Fibroblast of mammary gland (primary cell): ENCODE results near the gene WSCD2.
"Not testable (repeated sequence)": the region's sequence is repeated elsewhere in the genome, so short reads cannot be mapped to it uniquely, and the experiment has no call there.

Experiments used
- DNase-seq: peaks from one replicate; pipeline ENCODE4 v3.0.0-alpha.2; 2010; ENCODE audit warnings: low read depth
- H3K4me3 ChIP-seq: 2 replicates; pipeline ENCODE4 v1.5.1; 2011; ENCODE audit warnings: low read depth, mild to moderate bottlenecking, low read length, moderate library complexity; ENCODE audit not compliant: control insufficient read depth
- TF ChIP-seq, protein P1 (sequence below): conservative IDR thresholded peaks from 2 replicates; pipeline ENCODE4 v1.5.1; 2011; ENCODE audit warnings: low read depth, low read length, inconsistent platforms; ENCODE audit not compliant: control insufficient read depth, insufficient read depth

Gene WSCD2

DNA sequence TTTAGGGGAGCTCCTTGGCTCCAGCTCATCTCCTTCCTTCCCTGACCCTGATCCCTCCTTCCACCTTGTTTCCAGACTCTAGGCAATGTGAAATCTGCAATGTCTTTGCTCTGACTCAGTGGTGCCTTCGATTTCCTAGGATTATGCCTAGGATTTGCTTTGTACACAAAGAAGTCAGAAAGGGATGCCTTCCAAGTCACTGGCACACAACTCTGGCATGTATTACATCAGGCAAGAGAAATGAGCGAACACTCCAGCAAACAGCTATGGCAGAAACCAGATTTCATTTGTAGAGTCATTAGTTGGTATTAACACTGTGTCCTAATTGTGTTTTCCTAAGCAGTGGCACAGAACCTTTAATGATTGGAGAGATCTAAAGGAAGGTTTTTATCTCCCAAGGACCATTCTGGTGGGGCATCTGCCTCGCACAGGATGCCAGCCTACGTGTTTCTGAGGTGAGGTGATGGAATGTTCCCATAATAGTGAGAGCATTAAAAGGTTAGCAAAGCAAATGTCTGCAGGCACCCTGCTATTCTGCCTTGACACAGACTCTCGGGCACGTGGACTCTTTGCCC lies 84.9 kb downstream of the WSCD2 start:
- no peak for DNase-seq
- H3K4me3 ChIP-seq, result no peak overlapping the region
- TF ChIP-seq, protein P1, sequence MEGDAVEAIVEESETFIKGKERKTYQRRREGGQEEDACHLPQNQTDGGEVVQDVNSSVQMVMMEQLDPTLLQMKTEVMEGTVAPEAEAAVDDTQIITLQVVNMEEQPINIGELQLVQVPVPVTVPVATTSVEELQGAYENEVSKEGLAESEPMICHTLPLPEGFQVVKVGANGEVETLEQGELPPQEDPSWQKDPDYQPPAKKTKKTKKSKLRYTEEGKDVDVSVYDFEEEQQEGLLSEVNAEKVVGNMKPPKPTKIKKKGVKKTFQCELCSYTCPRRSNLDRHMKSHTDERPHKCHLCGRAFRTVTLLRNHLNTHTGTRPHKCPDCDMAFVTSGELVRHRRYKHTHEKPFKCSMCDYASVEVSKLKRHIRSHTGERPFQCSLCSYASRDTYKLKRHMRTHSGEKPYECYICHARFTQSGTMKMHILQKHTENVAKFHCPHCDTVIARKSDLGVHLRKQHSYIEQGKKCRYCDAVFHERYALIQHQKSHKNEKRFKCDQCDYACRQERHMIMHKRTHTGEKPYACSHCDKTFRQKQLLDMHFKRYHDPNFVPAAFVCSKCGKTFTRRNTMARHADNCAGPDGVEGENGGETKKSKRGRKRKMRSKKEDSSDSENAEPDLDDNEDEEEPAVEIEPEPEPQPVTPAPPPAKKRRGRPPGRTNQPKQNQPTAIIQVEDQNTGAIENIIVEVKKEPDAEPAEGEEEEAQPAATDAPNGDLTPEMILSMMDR, result no peak

DNA sequence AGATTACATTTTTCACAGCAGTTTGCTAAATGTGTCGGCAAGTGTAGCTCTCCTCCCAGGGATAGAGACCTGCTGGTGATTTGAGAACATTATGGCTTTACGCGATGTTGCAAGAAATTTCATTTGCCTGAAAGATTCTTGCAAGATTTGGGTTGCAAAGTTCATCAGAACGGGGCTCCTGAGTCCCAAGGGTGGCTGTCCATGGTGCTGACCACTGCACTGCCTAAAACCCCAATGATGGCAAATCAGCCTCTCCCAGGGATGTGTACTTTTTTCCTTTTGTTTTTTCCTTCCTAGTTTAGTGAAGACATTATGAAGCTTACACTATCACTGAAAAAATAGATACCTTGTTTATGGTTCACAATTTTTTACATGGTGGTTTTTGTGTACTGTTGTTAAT lies 85.4 kb downstream of the WSCD2 start:
- TF ChIP-seq, protein P1, result no peak
- DNase-seq, result peak; percentile 10
- H3K4me3 ChIP-seq, result no peak overlapping the region

DNA sequence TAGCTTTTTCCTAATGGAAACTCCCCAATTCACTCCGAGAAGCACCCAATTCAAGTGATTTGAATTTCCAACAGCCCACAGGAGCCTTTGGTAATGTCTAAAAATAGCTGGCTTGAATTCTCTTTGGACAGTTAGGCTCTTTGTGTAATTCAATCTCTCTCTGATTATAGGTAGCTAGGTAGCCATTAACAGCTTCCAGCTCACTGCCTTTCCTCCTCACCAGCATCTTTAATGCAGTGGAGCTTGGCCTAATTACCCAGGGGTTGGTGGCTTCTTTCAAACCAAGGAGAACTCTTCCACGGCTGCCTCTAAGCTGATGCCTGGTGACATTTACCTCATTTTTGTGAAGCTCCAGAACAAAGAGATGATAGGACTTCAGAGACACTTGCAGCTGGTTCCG lies 86.4 kb downstream of the WSCD2 start:
- TF ChIP-seq, protein P1, result no peak
- DNase-seq, result no peak
- H3K4me3 ChIP-seq, result no peak overlapping the region

DNA sequence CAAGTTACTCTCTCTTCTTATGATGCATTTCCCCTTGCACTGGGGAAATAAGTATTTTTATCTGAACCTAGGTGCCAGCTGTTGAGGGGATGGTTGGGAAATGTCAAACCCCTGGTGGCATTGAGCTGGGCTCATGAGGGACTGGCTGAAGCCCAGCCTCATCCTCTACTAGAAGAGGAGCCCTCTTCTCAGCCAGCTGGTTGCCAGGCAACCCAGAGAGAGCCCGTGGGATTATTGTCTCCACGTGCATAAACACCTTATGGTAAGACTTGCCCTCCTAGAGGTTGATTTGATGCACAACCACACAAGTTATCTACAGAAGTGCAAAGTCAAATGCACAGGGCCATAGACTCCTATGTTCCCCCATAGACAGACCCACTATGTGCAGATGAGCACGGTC lies 89.8 kb downstream of the WSCD2 start:
- no peak overlapping the region for H3K4me3 ChIP-seq
- TF ChIP-seq, protein P1, result no peak
- DNase-seq, result no peak

DNA sequence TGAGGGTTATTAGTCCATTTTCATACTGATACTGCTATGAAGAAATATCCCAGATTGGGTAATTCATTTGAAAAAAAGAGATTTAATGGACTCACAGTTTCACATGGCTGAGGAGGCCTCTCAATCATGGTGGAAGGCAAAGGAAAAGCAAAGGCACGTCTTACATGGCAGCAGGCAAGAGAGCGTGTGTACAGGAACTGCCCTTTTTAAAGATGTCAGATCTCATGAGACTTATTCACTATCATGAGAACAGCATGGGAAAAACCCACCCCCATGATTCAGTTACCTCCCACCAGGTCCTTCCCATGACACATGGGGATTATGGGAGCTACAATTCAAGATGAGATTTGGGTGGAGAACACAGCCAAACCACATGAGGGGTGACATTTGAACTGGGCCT lies 96.0 kb downstream of the WSCD2 start:
- not testable (repeated sequence) for DNase-seq, H3K4me3 ChIP-seq

DNA sequence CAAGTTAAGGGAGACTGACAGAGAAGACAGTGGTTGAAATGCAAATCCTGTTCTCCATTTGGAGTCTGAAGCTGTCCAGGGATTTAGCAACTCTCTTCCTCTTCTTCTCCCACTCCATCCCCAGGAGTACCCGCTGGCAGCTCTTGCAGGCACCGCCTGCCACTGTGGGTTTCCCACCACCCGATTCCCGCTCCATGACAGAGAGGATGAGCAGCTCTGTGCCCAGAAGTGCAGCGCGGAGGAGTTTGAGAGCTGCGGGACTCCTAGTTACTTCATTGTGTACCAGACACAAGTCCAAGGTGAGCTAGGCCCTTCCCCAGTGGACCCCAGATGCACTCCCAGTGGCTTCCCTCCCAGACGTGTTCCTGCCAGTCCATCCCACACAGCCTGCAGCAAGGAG lies 97.8 kb downstream of the WSCD2 start:
- no peak for DNase-seq
- TF ChIP-seq, protein P1, result no peak
- H3K4me3 ChIP-seq, result no peak overlapping the region

DNA sequence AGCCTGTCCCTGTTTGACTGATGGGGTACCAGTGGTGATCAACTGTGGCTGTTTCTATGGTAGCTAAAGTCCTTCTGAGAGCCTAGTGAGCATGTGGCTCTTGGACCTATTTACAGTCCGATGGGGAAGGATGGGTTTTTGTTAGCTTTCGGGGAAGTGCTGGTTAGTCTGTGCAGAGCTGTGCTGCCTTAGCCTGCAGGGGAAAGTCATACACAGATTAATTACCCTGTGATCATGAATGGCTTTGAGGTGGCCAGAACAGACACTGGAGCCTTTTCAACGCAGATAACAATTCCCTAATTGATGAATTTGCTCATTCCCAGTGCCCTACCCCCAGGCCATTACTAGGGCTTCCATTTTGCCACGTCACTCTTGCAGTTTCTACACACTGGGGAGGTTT lies 99.7 kb downstream of the WSCD2 start:
- TF ChIP-seq, protein P1, result no peak
- no peak for DNase-seq
- H3K4me3 ChIP-seq, result no peak overlapping the region
